GM18870 (cell line): ENCODE measurements around the gene PFN2.
"Not testable (repeated sequence)": the region's sequence is repeated elsewhere in the genome, so short reads cannot be mapped to it uniquely, and the experiment has no call there.

Experiments
- ATAC-seq: cut with Tn5 transposase; IDR thresholded peaks from one replicate; pipeline ENCODE4 v1.9.1; 2021; ENCODE audit warnings: moderate library complexity; ENCODE audit not compliant: unreplicated experiment

The PFN2 gene

GRCh38 chr3:149969110-149969939, 1.4 kb downstream of the PFN2 start:
- ATAC-seq, result no peak

GRCh38 chr3:149968216-149968615, 2.5 kb downstream of the PFN2 start:
- ATAC-seq, result no peak

- no peak for ATAC-seq
Measured at GRCh38 chr3:149967086-149967685, 3.5 kb downstream of the PFN2 start.

GRCh38 chr3:149965278-149965677, 5.4 kb downstream of the PFN2 start:
- ATAC-seq, result no peak

GRCh38 chr3:149964291-149964690, 6.4 kb downstream of the PFN2 start:
- no peak for ATAC-seq

- no peak for ATAC-seq
Measured at GRCh38 chr3:149963485-149963884, 7.2 kb downstream of the PFN2 start.

GRCh38 chr3:149959443-149959842, 11.3 kb downstream of the PFN2 start:
- no peak for ATAC-seq

GRCh38 chr3:149958171-149958796, 12.4 kb downstream of the PFN2 start:
- no peak for ATAC-seq

GRCh38 chr3:149957361-149958125, 13.2 kb downstream of the PFN2 start:
- no peak for ATAC-seq

- no peak for ATAC-seq
Measured at GRCh38 chr3:149955449-149955848, 15.2 kb downstream of the PFN2 start.

GRCh38 chr3:149954812-149955211, 15.9 kb downstream of the PFN2 start:
- no peak for ATAC-seq

- no peak for ATAC-seq
Measured at GRCh38 chr3:149949181-149949580, 21.5 kb downstream of the PFN2 start.

- ATAC-seq, result no peak
Measured at GRCh38 chr3:149947231-149947630, 23.5 kb downstream of the PFN2 start.

- ATAC-seq, result not testable (repeated sequence)
Measured at GRCh38 chr3:149943966-149944365, 26.7 kb downstream of the PFN2 start.

GRCh38 chr3:149942409-149942808, 28.3 kb downstream of the PFN2 start:
- ATAC-seq, result no peak

GRCh38 chr3:149941946-149942345, 28.7 kb downstream of the PFN2 start:
- ATAC-seq, result no peak

- ATAC-seq, result no peak
Measured at GRCh38 chr3:149941186-149941585, 29.5 kb downstream of the PFN2 start.

GRCh38 chr3:149938392-149939055, 32.2 kb downstream of the PFN2 start:
- ATAC-seq, result not testable (repeated sequence)

- ATAC-seq, result no peak
Measured at GRCh38 chr3:149936812-149937230, 33.9 kb downstream of the PFN2 start.

GRCh38 chr3:149934524-149934923, 36.2 kb downstream of the PFN2 start:
- ATAC-seq, result no peak

GRCh38 chr3:149933858-149934257, 36.8 kb downstream of the PFN2 start:
- ATAC-seq, result no peak
